HFF-Myc (cell line): Measurements from ENCODE around the gene SLC25A41.

Experiments used
- DNase-seq: peaks from one replicate; pipeline ENCODE4 v3.0.0-alpha.2; 2011; ENCODE audit warnings: low read depth; ENCODE audit errors: extremely low read depth
- H3K4me3 ChIP-seq: replicated peaks from 2 replicates; pipeline ENCODE4 v1.5.1; 2011; ENCODE audit warnings: low read depth, mild to moderate bottlenecking, control low read depth, low read length
- TF ChIP-seq, protein P1 (sequence below): IDR thresholded peaks from 2 replicates; pipeline ENCODE4 v1.5.1; 2012; ENCODE audit warnings: mild to moderate bottlenecking, low read depth, low read length, control low read depth; ENCODE audit errors: missing control alignments

SLC25A41 gene

DNA sequence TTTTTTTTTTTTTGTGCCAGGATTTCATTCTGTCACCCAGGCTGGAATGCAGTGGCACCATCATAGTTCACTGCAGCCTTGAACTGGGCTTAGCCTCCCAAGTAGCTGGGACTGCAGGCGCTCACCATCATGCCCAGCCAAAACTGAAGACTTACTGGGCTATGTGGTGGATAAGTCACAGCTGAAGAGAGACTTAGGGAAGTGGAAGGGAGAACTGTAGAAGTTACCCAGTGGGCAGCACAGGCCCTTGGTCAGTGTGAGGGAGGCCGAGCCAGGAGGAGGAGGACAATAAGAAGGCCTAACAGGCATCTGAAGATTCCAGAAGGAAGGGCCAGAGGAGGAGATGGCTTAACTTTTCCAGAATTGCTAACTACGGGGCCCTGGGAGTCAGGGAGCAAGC, 53.8 kb downstream of the SLC25A41 start:
- TF ChIP-seq, protein P1, sequence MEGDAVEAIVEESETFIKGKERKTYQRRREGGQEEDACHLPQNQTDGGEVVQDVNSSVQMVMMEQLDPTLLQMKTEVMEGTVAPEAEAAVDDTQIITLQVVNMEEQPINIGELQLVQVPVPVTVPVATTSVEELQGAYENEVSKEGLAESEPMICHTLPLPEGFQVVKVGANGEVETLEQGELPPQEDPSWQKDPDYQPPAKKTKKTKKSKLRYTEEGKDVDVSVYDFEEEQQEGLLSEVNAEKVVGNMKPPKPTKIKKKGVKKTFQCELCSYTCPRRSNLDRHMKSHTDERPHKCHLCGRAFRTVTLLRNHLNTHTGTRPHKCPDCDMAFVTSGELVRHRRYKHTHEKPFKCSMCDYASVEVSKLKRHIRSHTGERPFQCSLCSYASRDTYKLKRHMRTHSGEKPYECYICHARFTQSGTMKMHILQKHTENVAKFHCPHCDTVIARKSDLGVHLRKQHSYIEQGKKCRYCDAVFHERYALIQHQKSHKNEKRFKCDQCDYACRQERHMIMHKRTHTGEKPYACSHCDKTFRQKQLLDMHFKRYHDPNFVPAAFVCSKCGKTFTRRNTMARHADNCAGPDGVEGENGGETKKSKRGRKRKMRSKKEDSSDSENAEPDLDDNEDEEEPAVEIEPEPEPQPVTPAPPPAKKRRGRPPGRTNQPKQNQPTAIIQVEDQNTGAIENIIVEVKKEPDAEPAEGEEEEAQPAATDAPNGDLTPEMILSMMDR, result no peak
- H3K4me3 ChIP-seq, result no peak overlapping the region
- no peak for DNase-seq

DNA sequence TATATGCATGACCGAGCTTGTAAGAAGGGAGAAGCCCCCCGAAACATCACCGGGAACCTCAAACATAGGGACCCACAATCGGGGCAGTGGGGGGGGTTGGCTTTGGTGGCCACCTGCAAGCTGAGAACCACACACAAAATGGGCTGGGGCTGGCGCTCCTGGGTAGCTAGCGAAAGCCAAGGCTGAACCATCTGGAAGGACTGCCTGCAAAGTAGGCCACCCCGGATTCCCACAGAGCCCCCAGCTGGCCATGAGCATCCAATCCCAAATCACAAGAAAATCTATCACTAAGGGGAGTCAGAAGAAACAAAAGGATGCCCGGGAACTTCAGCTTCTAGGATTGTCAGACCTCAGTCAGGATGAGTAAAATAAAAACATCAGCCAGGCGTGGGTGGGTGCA, 55.1 kb downstream of the SLC25A41 start:
- TF ChIP-seq, protein P1, result no peak

DNA sequence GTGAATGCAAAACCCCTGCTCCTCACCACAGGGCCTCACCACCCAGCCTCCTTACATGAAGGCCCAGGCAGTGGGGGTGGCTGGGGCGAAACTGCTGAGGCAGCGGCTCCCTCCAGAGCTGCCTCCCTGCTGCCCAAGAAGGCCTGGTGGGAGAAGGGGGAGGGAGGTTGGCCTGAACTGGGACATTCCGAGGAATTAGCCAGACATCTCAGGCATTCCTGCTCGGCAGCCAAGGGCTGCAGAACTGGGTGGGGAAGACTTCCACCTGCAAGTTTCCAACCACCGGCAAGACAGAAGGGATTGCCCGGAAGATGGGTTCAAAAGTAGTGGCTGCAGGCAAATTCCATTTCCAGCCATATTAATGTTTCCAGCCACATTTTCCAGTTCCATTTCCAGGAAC, 55.5 kb downstream of the SLC25A41 start:
- H3K4me3 ChIP-seq, result no peak overlapping the region
- DNase-seq, result no peak
- TF ChIP-seq, protein P1, result no peak

More for the DNA sequence above, 55.1 kb downstream of the SLC25A41 start:
- no peak overlapping the region for H3K4me3 ChIP-seq
- no peak for DNase-seq

DNA sequence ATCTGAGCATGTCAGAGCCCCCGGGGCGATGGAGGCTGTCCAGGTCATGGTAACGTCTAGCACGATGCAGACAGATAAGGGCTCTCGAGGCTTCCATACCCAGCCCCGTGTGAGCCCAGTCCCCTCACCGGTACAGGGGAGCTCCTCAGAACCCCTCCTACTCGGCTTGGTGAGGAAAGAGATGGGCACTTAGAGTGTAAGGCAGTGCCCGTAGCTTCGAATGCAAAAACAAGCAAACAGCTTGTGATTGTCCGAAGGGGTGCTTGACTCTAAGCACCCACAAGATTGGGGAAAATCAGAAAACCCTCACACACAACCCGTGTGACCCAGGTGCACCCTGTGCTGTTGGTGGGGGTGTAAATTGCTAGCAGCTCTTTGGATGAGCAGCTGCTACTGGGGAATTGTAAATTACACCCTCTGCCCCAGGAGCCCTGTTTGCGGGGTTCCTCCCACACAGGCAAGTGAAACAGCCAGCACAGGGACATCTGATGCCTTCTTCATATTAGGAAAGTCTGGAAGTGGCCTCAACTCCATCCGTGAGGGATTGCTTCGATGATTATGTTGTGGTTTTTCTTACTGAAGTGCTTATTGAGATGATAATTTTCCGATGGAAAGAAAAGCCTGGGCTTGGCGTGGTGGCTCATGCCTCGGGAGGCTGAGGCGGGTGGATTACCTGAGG, 56.9 kb downstream of the SLC25A41 start:
- DNase-seq, result no peak
- H3K4me3 ChIP-seq, result no peak overlapping the region
- TF ChIP-seq, protein P1, result no peak
